HepG2 (cell line): ENCODE data around the gene SHISA4.

ENCODE experiments used
- REXO4 ChIP-seq: sonication (generic); formaldehyde crosslinking; IDR thresholded peaks from 2 replicates; pipeline ENCODE4 v1.8.0; 2022; ENCODE audit warnings: missing genetic modification reagents, mild to moderate bottlenecking, borderline replicate concordance
- ZNF33B ChIP-seq: sonication (generic); formaldehyde crosslinking; IDR thresholded peaks from 2 replicates; pipeline ENCODE4 v1.5.1; 2020; ENCODE audit warnings: mild to moderate bottlenecking, missing genetic modification reagents

- TF ChIP-seq REXO4 (CRISPR knock-in tag) (no peak), ZNF33B (CRISPR knock-in tag) (no peak)
Observed at GRCh38 chr1:201894343-201895119, 5.8 kb downstream of the SHISA4 start.
